Measurements from ENCODE around the gene VTI1A.

The VTI1A gene

GRCh38 chr10:112816891-112817290 lies 369.9 kb downstream of the VTI1A start:
- in situ Hi-C loops (cut with HindIII; ENCODE audit: low sequenced_read_pairs), result no loop called here
- DNase-seq (ENCODE audit: low read depth, low spot score), result no peak
- no peak for TF ChIP-seq CTCF (IDR thresholded peaks at IDR 0.05; ENCODE audit: low read depth, low read length)
- H3K4me3 ChIP-seq (ENCODE audit: low read depth, low read length), result no peak overlapping the region

- TF ChIP-seq CTCF (IDR thresholded peaks at IDR 0.05; ENCODE audit: low read depth, low read length), result no peak
- in situ Hi-C loops (cut with HindIII; ENCODE audit: low sequenced_read_pairs), result no loop called here
Observed at GRCh38 chr10:112817981-112818777, 371.2 kb downstream of the VTI1A start.

GRCh38 chr10:112819231-112819630 lies 372.2 kb downstream of the VTI1A start:
- H3K4me3 ChIP-seq (ENCODE audit: low read depth, low read length), result no peak overlapping the region
- DNase-seq (ENCODE audit: low read depth, low spot score), result no peak
- TF ChIP-seq CTCF (IDR thresholded peaks at IDR 0.05; ENCODE audit: low read depth, low read length), result no peak
- in situ Hi-C loops (cut with HindIII; ENCODE audit: low sequenced_read_pairs), result no loop called here

More at GRCh38 chr10:112817981-112818777, 371.2 kb downstream of the VTI1A start:
- no peak for DNase-seq (ENCODE audit: low read depth, low spot score)
- no peak overlapping the region for H3K4me3 ChIP-seq (ENCODE audit: low read depth, low read length)

GRCh38 chr10:112820320-112820719 lies 373.3 kb downstream of the VTI1A start:
- in situ Hi-C loops (cut with HindIII; ENCODE audit: low sequenced_read_pairs), result no loop called here
- no peak overlapping the region for H3K4me3 ChIP-seq (ENCODE audit: low read depth, low read length)
- no peak for DNase-seq (ENCODE audit: low read depth, low spot score)
- no peak for TF ChIP-seq CTCF (IDR thresholded peaks at IDR 0.05; ENCODE audit: low read depth, low read length)

GRCh38 chr10:112821038-112821437 lies 374.0 kb downstream of the VTI1A start:
- in situ Hi-C loops (cut with HindIII; ENCODE audit: low sequenced_read_pairs), result no loop called here
- DNase-seq (ENCODE audit: low read depth, low spot score), result no peak
- no peak for TF ChIP-seq CTCF (IDR thresholded peaks at IDR 0.05; ENCODE audit: low read depth, low read length)
- H3K4me3 ChIP-seq (ENCODE audit: low read depth, low read length), result no peak overlapping the region

- in situ Hi-C loops (cut with HindIII; ENCODE audit: low sequenced_read_pairs), result no loop called here
- H3K4me3 ChIP-seq (ENCODE audit: low read depth, low read length), result no peak overlapping the region
- TF ChIP-seq CTCF (IDR thresholded peaks at IDR 0.05; ENCODE audit: low read depth, low read length), result no peak
- DNase-seq (ENCODE audit: low read depth, low spot score), result no peak
Observed at GRCh38 chr10:112821663-112822062, 374.6 kb downstream of the VTI1A start.

Data from astrocyte of the spinal cord (primary cell).